GM19043 (cell line): ENCODE measurements around the gene RYR2.
"Not testable (repeated sequence)": the region's sequence is repeated elsewhere in the genome, so short reads cannot be mapped to it uniquely, and the experiment has no call there.

ENCODE experiments used
- ATAC-seq: cut with Tn5 transposase; IDR thresholded peaks from one replicate; pipeline ENCODE4 v1.9.1; 2021; ENCODE audit warnings: low read depth; ENCODE audit not compliant: unreplicated experiment

RYR2 gene

DNA sequence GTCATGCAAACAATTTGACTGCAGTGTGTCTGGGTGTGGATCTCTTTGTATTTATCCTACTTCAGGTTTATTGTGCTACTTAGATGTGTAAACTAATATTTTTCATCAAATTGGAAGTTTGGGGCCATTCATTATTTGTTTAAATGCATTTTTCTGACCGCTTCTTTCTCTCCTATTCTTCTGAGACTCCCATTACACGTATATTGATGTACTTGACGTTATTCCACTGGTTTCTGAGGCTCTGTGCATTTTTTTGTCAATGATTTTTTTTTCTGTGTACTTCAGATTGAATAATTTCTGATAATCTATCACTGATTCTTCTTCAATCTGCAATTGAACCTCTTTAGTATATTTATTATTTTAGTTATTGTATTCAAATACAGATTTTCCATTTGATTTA is 276.8 kb downstream of the RYR2 start:
- ATAC-seq: no peak

- ATAC-seq: no peak
Observed at GRCh38 chr1:237320890-237321289, 278.9 kb downstream of the RYR2 start.

- no peak for ATAC-seq
Observed at GRCh38 chr1:237324226-237324625, 282.2 kb downstream of the RYR2 start.

DNA sequence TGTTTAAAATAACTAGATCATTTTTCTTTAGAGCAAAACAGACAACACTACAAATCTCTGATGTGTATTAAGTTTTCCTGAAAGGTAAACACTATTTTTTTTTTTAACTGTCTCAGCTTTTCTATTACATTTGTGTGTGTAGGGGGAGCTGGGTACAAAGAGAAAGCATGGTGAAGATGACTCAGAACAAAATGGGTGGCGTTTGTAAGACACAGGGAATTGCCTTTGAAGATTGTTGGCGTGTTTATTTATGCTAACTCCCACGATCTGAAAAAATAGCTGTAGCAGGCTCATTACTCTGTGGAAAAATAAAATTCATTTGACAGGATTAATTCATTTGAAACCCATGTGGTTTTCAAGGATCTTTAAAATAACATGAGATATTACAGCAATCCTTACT is 285.1 kb downstream of the RYR2 start:
- ATAC-seq: no peak

- no peak for ATAC-seq
Observed at GRCh38 chr1:237340892-237341291, 298.9 kb downstream of the RYR2 start.

GRCh38 chr1:237341391-237341790 is 299.4 kb downstream of the RYR2 start:
- ATAC-seq: no peak

DNA sequence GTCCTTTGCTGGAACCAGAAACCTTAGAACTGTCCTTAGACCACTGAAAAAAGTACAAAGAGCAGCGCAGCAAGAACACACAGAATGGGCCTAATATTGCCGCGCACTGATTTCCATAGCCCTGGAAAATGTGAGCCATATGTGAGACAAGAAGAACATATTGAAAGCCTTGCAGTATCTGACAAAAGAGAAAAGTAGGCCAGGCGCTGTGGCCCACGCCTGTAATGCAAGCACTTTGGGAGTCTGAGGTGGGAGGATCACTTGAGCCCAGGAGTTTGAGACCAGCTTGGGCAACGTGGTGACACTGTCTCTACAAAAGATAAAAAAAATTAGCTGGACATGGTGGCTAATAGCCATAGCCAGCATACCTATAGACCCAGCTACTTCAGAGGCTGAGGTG is 300.7 kb downstream of the RYR2 start:
- ATAC-seq: no peak

DNA sequence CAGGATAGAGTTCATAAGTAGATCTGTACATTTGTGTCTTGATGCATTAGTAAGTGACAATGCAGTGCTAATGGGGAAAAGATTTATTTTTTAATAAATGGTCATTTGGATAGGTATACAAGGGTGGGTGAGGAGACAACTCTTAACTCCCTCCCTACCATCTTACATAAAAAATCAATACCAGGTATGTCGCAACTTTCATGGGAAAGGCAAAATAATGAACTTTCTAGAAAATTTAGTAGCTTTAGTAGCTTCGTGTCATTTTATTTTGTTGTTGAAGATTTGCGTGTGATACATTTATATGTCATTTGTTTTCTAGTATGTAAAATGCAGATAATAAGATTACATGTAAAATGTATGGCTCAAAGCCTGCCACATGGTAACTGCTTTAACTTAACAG is 310.8 kb downstream of the RYR2 start:
- no peak for ATAC-seq

GRCh38 chr1:237353918-237354317 is 311.9 kb downstream of the RYR2 start:
- ATAC-seq: no peak

DNA sequence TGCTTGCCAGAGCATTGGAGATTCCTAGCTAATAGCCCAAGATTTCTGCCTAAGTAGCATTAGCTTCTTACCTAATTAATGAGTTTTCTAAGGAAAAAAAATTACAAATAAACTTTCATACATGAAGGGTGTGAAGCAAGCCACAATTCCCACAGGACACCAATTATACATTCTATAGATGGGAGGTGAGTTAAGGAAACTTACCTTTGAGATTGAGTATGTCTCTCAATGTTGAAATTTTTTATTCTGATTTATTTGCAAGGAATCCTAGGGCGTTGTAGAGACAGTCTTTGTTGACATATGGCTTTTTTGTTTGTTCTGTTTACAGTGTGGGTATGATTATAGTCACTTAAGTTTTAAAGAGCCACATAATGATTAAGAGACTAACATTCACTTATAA is 313.0 kb downstream of the RYR2 start:
- no peak for ATAC-seq

- no peak for ATAC-seq
Observed at GRCh38 chr1:237358555-237358954, 316.6 kb downstream of the RYR2 start.

- ATAC-seq: no peak
Observed at GRCh38 chr1:237367758-237368157, 325.8 kb downstream of the RYR2 start.

DNA sequence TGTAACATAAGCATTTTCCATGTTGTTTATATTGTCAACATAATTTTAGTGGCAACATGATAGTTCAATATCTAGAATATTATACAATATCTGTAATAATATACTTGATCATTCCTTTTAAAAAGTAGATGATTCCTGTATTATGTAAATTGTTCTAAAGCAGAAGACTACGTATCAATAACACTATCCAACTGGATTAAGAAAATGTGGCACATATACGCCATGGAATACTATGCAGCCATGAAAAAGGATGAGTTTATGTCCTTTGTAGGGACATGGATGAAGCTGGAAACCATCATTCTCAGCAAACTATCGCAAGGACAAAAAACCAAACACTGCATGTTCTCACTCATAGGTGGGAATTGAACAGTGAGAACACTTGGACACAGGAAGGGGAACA is 329.5 kb downstream of the RYR2 start:
- not testable (repeated sequence) for ATAC-seq

DNA sequence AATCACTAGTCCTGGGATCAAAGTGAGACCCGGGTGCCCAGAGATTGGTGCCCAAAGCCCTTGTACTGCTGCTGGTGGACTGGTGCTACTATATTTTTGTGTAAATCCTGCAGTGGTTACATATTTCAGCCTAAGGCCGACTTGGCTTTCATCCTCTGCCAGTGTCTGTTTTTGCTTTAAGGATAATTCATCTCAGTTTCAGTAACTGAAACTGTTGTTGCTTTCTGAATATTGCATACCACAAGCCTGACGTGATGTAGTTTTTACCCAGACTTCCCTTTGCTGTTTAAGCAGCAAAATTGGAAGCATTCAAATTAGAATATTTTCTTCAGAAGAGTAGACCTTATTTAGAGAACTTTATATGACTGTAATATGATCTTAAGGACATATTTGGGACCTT is 341.8 kb downstream of the RYR2 start:
- no peak for ATAC-seq

DNA sequence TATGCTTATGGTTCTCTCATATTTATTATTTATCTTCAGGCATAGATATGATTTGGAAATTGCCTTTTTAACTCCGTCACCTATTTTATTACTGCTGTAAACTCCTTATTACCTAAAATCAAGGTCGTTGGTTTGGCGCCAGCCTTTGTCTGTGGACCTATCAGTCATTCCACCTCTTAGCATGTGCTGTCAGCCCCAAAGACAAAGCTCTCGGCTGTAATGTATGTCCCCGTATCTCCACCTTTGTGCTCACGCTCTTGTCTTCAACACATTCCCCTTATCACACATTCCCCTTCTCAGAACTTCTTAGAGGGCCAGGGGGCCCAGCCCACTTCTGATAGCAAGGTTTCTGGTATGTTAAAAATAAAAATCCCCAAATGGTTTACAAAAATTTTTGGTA is 342.2 kb downstream of the RYR2 start:
- ATAC-seq: no peak

DNA sequence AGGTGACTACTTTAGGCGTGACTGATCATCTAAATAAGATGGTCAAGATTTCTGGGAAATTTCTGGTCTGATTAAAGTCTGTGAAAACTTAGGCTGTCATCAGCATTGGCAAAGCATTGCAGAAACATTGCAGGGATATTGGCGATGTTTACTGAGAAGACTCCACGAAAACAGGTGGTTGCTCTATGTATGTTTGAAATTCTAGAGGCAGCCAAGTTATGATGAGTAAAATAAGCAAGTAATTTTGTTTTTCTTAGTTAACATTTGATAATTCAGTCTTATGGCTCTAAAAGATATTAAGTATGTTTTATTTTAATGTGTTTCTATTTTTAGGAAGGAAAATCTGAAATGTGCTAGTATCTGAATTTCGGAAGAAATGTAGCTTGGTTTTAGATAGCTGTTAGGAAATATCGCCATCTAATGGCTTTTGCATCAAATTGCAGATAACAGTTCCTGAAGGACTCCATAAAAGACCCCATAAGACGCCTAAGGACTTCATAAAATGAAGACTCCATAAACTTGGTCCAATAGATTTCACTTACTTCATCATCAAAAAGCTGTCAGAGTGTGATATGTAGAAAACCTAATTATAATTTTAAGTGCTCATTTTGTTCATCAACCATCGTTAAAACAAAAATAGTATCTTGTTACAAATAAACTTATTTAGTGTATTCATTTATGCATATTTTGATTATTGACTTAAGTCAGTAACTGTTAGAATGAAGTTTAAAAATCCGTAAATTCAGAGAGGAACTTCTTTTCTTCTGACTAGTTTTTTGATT is 344.6 kb downstream of the RYR2 start:
- no peak for ATAC-seq

DNA sequence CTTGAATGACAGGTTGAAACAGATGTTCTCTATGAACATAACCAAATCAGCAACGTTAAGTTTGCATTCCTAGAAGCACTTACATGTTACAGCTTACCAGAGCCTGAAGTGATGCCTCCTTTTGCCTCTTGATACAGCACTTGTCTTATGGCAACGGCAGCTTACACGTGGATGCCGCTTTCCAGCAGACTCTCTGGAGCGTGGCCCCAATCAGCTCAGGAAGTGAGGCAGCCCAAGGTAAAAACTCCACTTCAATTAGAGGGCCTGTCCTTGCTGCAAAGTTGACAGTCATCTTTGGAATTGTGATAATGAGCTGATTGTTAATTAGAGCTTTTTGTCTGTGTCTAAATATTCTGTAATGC is 345.1 kb downstream of the RYR2 start:
- no peak for ATAC-seq

DNA sequence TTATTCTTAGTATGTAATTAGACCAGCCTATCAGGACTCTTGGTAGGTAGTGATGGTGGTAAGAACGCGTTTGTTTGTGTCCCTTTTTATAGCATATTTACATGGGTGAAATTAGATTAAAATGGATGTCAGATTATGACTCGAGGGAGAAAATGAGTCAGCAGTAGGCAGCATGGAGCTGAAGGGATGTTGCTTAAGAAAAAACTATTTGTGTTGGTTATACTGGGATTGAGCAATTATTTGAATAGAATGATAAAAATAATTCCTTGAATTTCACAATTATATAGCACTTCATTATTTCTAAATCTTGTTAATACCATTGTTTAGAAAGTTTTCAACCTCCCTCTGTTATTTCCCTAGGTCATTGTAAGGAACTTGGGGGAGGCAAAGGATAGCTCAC is 348.8 kb downstream of the RYR2 start:
- ATAC-seq: no peak

- no peak for ATAC-seq
Observed at GRCh38 chr1:237393632-237394031, 351.6 kb downstream of the RYR2 start.

- ATAC-seq: no peak
Observed at GRCh38 chr1:237394281-237394680, 352.3 kb downstream of the RYR2 start.

DNA sequence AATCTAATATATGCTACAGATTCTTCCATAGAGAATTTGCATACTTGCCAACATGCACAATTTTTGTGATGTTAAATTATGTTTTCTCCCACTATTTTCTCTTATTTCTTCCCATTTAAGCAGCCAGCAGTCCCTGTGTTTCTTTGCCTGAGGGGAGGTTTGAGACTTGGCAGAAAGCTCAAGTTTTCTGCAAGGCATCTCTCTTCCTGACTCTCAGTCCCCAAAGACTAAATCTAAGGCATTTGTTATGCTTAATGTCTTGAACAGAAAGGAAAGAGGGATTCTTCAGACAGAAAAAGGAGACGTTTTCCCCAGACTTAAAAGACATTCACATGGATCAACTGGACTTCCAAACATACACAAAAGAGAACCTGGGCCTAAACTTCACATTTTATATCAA is 354.4 kb downstream of the RYR2 start:
- no peak for ATAC-seq

DNA sequence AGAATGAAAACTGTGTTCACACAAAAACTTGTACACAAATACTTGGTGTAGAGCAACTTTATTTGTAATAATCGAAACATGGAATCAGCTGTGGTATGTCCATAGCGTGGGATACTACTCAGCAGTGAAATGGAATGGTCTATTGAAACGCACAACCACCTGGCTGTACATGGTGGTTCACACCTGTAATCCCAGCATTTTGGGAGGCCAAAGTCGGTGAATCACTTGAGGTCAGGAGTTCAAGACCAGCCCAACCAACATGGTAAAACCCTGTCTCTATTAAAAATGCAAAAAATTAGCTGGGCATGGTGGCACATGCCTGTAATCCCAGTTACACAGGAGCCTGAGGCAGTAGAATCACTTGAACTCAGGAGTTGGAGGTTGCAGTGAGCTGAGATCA is 356.8 kb downstream of the RYR2 start:
- no peak for ATAC-seq

- no peak for ATAC-seq
Observed at GRCh38 chr1:237405912-237406311, 363.9 kb downstream of the RYR2 start.
